SU-DHL-6 (cell line): Measurements from ENCODE around the gene GLIS2.
A peak's percentile ranks its signal among the peaks of the same experiment; 100 is the strongest.

Experiments used
- H2AFZ ChIP-seq: fragments of 200-600 bp; sonication (generic); 2 replicates; pipeline ENCODE4 v1.6.1; 2014; ENCODE audit warnings: low read depth, mild to moderate bottlenecking, moderate library complexity, mixed read lengths, antibody characterized with exemption, low read length; ENCODE audit not compliant: severe bottlenecking
- H3F3A ChIP-seq: fragments of 200-600 bp; shearing (Covaris generic); 2 replicates; pipeline ENCODE4 v1.6.0; 2016; ENCODE audit warnings: antibody characterized with exemption, mild to moderate bottlenecking; ENCODE audit not compliant: insufficient read depth
- H3K27ac ChIP-seq: fragments of 200-600 bp; sonication (generic); 2 replicates; pipeline ENCODE4 v1.5.1; 2016; ENCODE audit warnings: low read depth, mild to moderate bottlenecking, low read length, moderate library complexity, mixed read lengths
- H3K27me3 ChIP-seq: fragments of 200-600 bp; sonication (generic), shearing (Covaris generic); 2 replicates; pipeline ENCODE4 v1.6.0; 2014; ENCODE audit warnings: mild to moderate bottlenecking, low read length
- H3K36me3 ChIP-seq: fragments of 200-600 bp; sonication (generic); 2 replicates; pipeline ENCODE4 v1.6.1; 2014; ENCODE audit warnings: mild to moderate bottlenecking, low read length, mixed read lengths
- H3K4me2 ChIP-seq: fragments of 300-600, 200-600 bp; shearing (Covaris generic), sonication (generic); 2 replicates; pipeline ENCODE4 v1.6.0; 2014; ENCODE audit warnings: low read length, low read depth, mild to moderate bottlenecking; ENCODE audit not compliant: poor library complexity, severe bottlenecking
- H3K4me3 ChIP-seq: fragments of 200-600 bp; sonication (generic); 2 replicates; pipeline ENCODE4 v1.5.1; 2014; ENCODE audit warnings: antibody characterized with exemption, low read length, mild to moderate bottlenecking, mixed read lengths; ENCODE audit not compliant: insufficient read depth, poor library complexity, severe bottlenecking
- H3K79me2 ChIP-seq: fragments of 200-600 bp; sonication (generic); 2 replicates; pipeline ENCODE4 v1.6.1; 2014; ENCODE audit warnings: mild to moderate bottlenecking, low read length, moderate library complexity; ENCODE audit not compliant: insufficient read depth
- H3K9ac ChIP-seq: fragments of 200-600 bp; sonication (generic); 2 replicates; pipeline ENCODE4 v1.7.0; 2014; ENCODE audit warnings: mild to moderate bottlenecking, low read length
- H3K9me2 ChIP-seq: fragments of 200-600 bp; sonication (generic); replicated peaks from 2 replicates; pipeline ENCODE4 v1.6.1; 2014; ENCODE audit warnings: low read length; ENCODE audit not compliant: insufficient read depth
- H3K9me3 ChIP-seq: fragments of 200-600 bp; sonication (generic); 2 replicates; pipeline ENCODE4 v1.6.1; 2014; ENCODE audit warnings: low read length, mixed read lengths; ENCODE audit not compliant: insufficient read depth
- H4K20me1 ChIP-seq: fragments of 200-600 bp; sonication (generic); 2 replicates; pipeline ENCODE4 v1.6.1; 2014; ENCODE audit warnings: low read depth, mild to moderate bottlenecking, antibody characterized with exemption, low read length, moderate library complexity, mixed read lengths
- CTCF ChIP-seq: fragments of 200-600 bp; sonication (generic); IDR thresholded peaks from one replicate; pipeline ENCODE4 v1.5.1; 2017; ENCODE audit warnings: antibody characterized with exemption, mild to moderate bottlenecking, low read length, moderate library complexity; ENCODE audit not compliant: insufficient read depth, poor library complexity, severe bottlenecking
- EZH2phosphoT487 ChIP-seq: fragments of 200-600 bp; sonication (generic), shearing (Covaris generic); conservative IDR thresholded peaks from 2 replicates; pipeline ENCODE4 v1.6.1; 2018; ENCODE audit warnings: mild to moderate bottlenecking, antibody characterized with exemption, low read length, moderate library complexity, mixed read lengths

GLIS2 gene

GRCh38 chr16:4270595-4270994 lies 45.3 kb upstream of the GLIS2 start:
- H3F3A ChIP-seq: peaks cover 8% of the 10 kb centered on the region
- H3K27me3 ChIP-seq: no peaks in the 10 kb centered on the region
- no peaks in the 10 kb centered on the region for H3K9me3 ChIP-seq
- no peaks in the 10 kb centered on the region for H4K20me1 ChIP-seq
- peak overlapping the region; percentile 20 for H2AFZ ChIP-seq
- peak overlapping the region; percentile 80 for H3K27ac ChIP-seq
- H3K9me2 ChIP-seq: no peaks in the 10 kb centered on the region
- TF ChIP-seq CTCF (no peak), EZH2phosphoT487 (no peak)
- peak overlapping the region; percentile 95 for H3K4me3 ChIP-seq
- H3K4me2 ChIP-seq: peak overlapping the region; percentile 87
- peak overlapping the region; percentile 78 for H3K9ac ChIP-seq
- no peaks in the 10 kb centered on the region for H3K36me3 ChIP-seq
- peaks cover 59% of the 10 kb centered on the region for H3K79me2 ChIP-seq

- peaks cover 50% of the 10 kb centered on the region for H3K79me2 ChIP-seq
Measured at GRCh38 chr16:4271176-4272113, 44.4 kb upstream of the GLIS2 start.

GRCh38 chr16:4272114-4272956 lies 43.5 kb upstream of the GLIS2 start:
- no peaks in the 10 kb centered on the region for H3K27me3 ChIP-seq
- H3K9ac ChIP-seq: peak overlapping the region; percentile 78
- no peaks in the 10 kb centered on the region for H3K36me3 ChIP-seq
- H3K9me2 ChIP-seq: no peaks in the 10 kb centered on the region
- H3K79me2 ChIP-seq: peaks cover 41% of the 10 kb centered on the region
- peak overlapping the region; percentile 87 for H3K4me2 ChIP-seq
- no peaks in the 10 kb centered on the region for H3K9me3 ChIP-seq
- peak overlapping the region; percentile 66 for H2AFZ ChIP-seq
- H3K4me3 ChIP-seq: peak overlapping the region; percentile 95
- H4K20me1 ChIP-seq: no peaks in the 10 kb centered on the region
- peak overlapping the region; percentile 80 for H3K27ac ChIP-seq
- H3F3A ChIP-seq: peaks cover 8% of the 10 kb centered on the region
- TF ChIP-seq CTCF: no peak
- TF ChIP-seq EZH2phosphoT487: no peak

More at GRCh38 chr16:4271176-4272113, 44.4 kb upstream of the GLIS2 start:
- peak overlapping the region; percentile 95 for H3K4me3 ChIP-seq
- H3K4me2 ChIP-seq: peak overlapping the region; percentile 87
- no peaks in the 10 kb centered on the region for H3K9me3 ChIP-seq
- H3F3A ChIP-seq: peaks cover 8% of the 10 kb centered on the region
- H3K9ac ChIP-seq: peak overlapping the region; percentile 78
- peak overlapping the region; percentile 80 for H3K27ac ChIP-seq
- no peaks in the 10 kb centered on the region for H4K20me1 ChIP-seq
- H3K27me3 ChIP-seq: no peaks in the 10 kb centered on the region
- H2AFZ ChIP-seq: peak overlapping the region; percentile 50
- H3K36me3 ChIP-seq: no peaks in the 10 kb centered on the region
- no peaks in the 10 kb centered on the region for H3K9me2 ChIP-seq
- TF ChIP-seq CTCF (no peak), EZH2phosphoT487 (no peak)
